ENCODE results near the gene NRN1L. TPM values are rescaled to one million over a fixed set of nuclear protein-coding genes. Genes with fewer than 3 reads are reported as not detected.

The NRN1L gene
- total RNA-seq, 2 donors from 2014 or later, result 7.0 to 7.3 TPM

DNA sequence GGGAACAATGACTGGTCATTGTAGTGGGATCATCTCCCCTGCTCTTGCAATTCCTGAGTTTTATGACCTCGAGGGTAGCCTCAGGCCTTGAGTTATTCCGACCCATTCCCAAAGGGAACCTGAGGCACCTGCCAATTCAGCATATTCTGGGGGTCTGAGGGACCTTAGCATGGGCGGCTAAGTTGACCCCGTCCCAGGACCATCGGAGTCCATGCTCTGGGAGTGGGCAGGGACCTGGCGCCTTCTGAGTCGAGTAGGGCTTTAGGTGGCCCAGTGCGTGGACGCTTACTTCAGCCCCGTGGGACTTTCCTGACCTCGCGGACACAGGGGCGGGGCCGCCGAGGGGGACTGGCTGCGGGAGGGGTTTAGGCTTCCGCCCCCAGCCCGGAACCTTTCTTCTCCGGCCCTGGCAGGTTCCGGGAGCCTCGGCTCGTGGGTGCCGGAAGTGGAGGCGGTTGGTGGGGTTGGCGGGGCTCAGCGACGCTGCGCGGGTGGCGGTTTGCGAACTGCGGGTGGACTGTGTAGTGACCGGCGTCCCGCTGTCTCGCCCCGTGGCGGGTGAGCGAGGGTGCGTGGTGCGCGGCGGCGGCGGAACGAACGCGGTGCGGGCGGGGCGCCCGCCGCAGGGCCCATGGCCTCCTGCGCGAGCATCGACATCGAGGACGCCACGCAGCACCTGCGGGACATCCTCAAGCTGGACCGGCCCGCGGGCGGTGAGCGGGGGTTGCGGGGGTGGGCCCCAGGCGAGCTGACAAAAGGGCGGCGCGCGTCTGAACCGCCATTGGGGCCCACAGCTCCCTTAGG is 11.9 kb upstream of the NRN1L start, which contains the start of gene EDC4:
Gene EDC4, plus strand, starts transcription at position 422 of the 804 bp plus-strand sequence. Its CDS starts 210 bp downstream, at position 632.
- H3K36me3 ChIP-seq (ENCODE audit: control insufficient read depth, insufficient read depth, low read length), result peaks cover 56% of the 10 kb centered on the region
- no peaks in the 10 kb centered on the region for H3K27me3 Mint-ChIP-seq (ENCODE audit: insufficient read depth)
- peak within 1 kb of the TSS; percentile 63 for H3K27ac ChIP-seq (ENCODE audit: low read depth, low read length)
- no peaks in the 10 kb centered on the region for H3K27me3 ChIP-seq (ENCODE audit: control insufficient read depth, insufficient read depth, low read length, poor library complexity, severe bottlenecking)
- peaks cover 13% of the 10 kb centered on the region for H3K4me1 Mint-ChIP-seq
- peak; percentile 90 for DNase-seq
- H3K9me3 Mint-ChIP-seq, result no peaks in the 10 kb centered on the region
- H3K27ac Mint-ChIP-seq, result peak within 1 kb of the TSS; percentile 91
- 6 to 7% methylated on average over 21 to 72 of the region's 72 CpGs for WGBS, 2 experiments (ENCODE audit: insufficient coverage in 1 of 2, insufficient read length in 1 of 2)
- peak within 1 kb of the TSS; percentile 84 for H3K4me3 Mint-ChIP-seq
- H3K9ac ChIP-seq (ENCODE audit: extremely low read depth, low read length, poor library complexity, severe bottlenecking), result peak within 1 kb of the TSS; percentile 91
- no peaks in the 10 kb centered on the region for H3K9me3 ChIP-seq (ENCODE audit: control insufficient read depth, low read length)
- peak within 1 kb of the TSS; percentile 88 for H3K4me3 ChIP-seq (ENCODE audit: low read length)
- H3K36me3 Mint-ChIP-seq (ENCODE audit: low read depth), result peaks cover 37% of the 10 kb centered on the region
- no peaks in the 10 kb centered on the region for H3K4me1 ChIP-seq (ENCODE audit: control insufficient read depth, insufficient read depth, low read length)
- TF ChIP-seq, protein P1, sequence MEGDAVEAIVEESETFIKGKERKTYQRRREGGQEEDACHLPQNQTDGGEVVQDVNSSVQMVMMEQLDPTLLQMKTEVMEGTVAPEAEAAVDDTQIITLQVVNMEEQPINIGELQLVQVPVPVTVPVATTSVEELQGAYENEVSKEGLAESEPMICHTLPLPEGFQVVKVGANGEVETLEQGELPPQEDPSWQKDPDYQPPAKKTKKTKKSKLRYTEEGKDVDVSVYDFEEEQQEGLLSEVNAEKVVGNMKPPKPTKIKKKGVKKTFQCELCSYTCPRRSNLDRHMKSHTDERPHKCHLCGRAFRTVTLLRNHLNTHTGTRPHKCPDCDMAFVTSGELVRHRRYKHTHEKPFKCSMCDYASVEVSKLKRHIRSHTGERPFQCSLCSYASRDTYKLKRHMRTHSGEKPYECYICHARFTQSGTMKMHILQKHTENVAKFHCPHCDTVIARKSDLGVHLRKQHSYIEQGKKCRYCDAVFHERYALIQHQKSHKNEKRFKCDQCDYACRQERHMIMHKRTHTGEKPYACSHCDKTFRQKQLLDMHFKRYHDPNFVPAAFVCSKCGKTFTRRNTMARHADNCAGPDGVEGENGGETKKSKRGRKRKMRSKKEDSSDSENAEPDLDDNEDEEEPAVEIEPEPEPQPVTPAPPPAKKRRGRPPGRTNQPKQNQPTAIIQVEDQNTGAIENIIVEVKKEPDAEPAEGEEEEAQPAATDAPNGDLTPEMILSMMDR (conservative IDR thresholded peaks at IDR 0.05), result no peak

DNA sequence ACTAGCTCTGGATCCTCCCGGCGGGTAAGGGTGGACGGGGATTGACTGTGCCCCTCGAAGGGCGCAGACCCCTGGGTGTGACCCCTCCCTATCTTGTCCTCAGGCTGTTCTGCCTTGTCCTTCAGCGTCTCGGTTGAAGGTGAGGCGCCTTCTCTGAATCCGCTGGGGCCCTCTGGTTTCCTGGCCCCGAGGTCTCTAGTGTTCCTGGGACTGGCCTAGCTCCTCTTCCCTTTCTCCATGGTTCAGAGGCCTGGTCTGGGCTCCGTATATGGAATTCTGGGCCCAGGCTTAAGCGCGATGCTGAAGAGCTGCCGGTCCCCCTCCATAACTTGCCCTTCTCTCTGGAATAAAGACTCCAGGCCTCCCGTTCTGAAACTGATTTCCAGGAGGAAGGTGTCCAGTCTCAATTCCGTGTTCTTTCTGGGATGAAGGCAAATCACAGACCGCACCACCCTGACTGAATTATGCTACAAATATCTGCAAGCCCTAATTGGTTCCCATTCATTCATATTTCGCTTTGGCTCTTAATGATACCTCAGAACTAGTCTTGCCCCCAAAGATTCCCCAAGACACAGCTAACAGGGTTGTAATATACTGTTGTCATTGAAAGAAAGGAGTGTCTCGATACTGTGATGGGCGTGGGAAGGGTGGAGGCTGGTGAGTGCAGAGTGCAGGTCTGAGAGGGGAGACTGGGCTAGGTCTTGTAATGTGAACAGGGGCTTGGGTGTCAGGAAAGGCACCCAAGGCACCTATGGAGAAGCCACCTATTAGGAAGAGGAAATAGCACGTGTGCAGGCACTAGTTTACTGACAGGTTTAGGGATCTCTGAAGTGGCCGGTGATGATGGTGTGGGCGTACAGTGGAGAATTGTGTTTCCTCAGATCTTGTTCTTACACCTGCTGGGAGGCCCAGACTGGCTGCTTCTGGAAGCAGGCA is 11.0 kb upstream of the NRN1L start:
- peak overlapping the region; percentile 84 for H3K4me3 Mint-ChIP-seq
- TF ChIP-seq, protein P1 (conservative IDR thresholded peaks at IDR 0.05), result no peak
- H3K9me3 ChIP-seq (ENCODE audit: control insufficient read depth, low read length), result no peaks in the 10 kb centered on the region
- H3K4me1 ChIP-seq (ENCODE audit: control insufficient read depth, insufficient read depth, low read length), result no peaks in the 10 kb centered on the region
- H3K36me3 ChIP-seq (ENCODE audit: control insufficient read depth, insufficient read depth, low read length), result peaks cover 56% of the 10 kb centered on the region
- H3K4me1 Mint-ChIP-seq, result peaks cover 13% of the 10 kb centered on the region
- peak overlapping the region; percentile 91 for H3K9ac ChIP-seq (ENCODE audit: extremely low read depth, low read length, poor library complexity, severe bottlenecking)
- DNase-seq, result no peak
- no peaks in the 10 kb centered on the region for H3K9me3 Mint-ChIP-seq
- WGBS, 2 experiments (ENCODE audit: insufficient coverage in 1 of 2, insufficient read length in 1 of 2), result 22 to 26% methylated on average over 20 to 23 of the region's 23 CpGs
- peaks cover 38% of the 10 kb centered on the region for H3K36me3 Mint-ChIP-seq (ENCODE audit: low read depth)
- H3K27me3 ChIP-seq (ENCODE audit: control insufficient read depth, insufficient read depth, low read length, poor library complexity, severe bottlenecking), result no peaks in the 10 kb centered on the region
- H3K27ac Mint-ChIP-seq, result peak overlapping the region; percentile 91
- H3K4me3 ChIP-seq (ENCODE audit: low read length), result peak overlapping the region; percentile 88
- no peaks in the 10 kb centered on the region for H3K27me3 Mint-ChIP-seq (ENCODE audit: insufficient read depth)
- no peak overlapping the region for H3K27ac ChIP-seq (ENCODE audit: low read depth, low read length)

DNA sequence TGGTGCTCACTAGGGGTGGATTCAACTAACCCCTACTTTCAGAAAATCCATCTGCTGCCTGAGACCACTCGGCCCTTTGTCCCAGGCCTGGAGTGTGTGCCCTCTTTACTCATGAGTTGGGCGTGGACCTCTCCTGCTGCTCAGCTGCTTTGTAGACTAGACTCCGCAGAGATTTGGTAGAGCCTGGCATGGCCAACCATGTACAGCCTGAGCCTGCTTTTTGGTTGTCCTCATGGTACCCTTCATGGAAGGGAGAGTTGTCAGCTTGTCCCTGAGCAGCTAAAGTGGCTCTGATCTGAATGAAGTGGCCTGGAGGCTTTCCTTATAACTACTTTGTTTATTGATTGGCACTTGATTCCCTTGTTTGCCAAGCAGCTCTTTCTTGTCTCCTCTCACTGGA is 10.3 kb upstream of the NRN1L start:
- peak overlapping the region; percentile 88 for H3K4me3 ChIP-seq (ENCODE audit: low read length)

More for the DNA sequence above, 10.3 kb upstream of the NRN1L start:
- Histone ChIP-seq H3K36me3 (ENCODE audit: control insufficient read depth, insufficient read depth, low read length) (peaks cover 55% of the 10 kb centered on the region), H3K9me3 (ENCODE audit: control insufficient read depth, low read length) (no peaks in the 10 kb centered on the region), H3K9ac (ENCODE audit: extremely low read depth, low read length, poor library complexity, severe bottlenecking) (no peak overlapping the region), H3K4me1 (ENCODE audit: control insufficient read depth, insufficient read depth, low read length) (no peaks in the 10 kb centered on the region), H3K27ac (ENCODE audit: low read depth, low read length) (no peak overlapping the region), H3K27me3 (ENCODE audit: control insufficient read depth, insufficient read depth, low read length, poor library complexity, severe bottlenecking) (no peaks in the 10 kb centered on the region)
- H3K27ac Mint-ChIP-seq, result no peak overlapping the region
- no peaks in the 10 kb centered on the region for H3K9me3 Mint-ChIP-seq
- WGBS, 2 experiments (ENCODE audit: insufficient coverage in 1 of 2, insufficient read length in 1 of 2), result 90 to 100% methylated on average over 3 of the region's 3 CpGs
- TF ChIP-seq, protein P1 (conservative IDR thresholded peaks at IDR 0.05), result no peak
- H3K4me3 Mint-ChIP-seq, result peak overlapping the region; percentile 84
- no peaks in the 10 kb centered on the region for H3K27me3 Mint-ChIP-seq (ENCODE audit: insufficient read depth)
- H3K4me1 Mint-ChIP-seq, result peaks cover 13% of the 10 kb centered on the region
- peaks cover 45% of the 10 kb centered on the region for H3K36me3 Mint-ChIP-seq (ENCODE audit: low read depth)
- no peak for DNase-seq

Measured in endodermal cell (in vitro differentiated cells).